PC-9 (cell line): ENCODE data around the gene RPS14. TPM values are rescaled to one million over a fixed set of nuclear protein-coding genes. Genes with fewer than 3 reads are reported as not detected.
A peak's percentile ranks its signal among the peaks of the same experiment; 100 is the strongest.

Experiments used
- BruUV-seq: library from RNA; stranded (reverse); fragments of 400-500 nt; replicated peaks from 2 replicates; lab custom pipeline; 2021; lab: Mats Ljungman, UMichigan
- CTCF ChIA-PET: fragments of 300-600 bp; sonication (Branson Sonifier 250); formaldehyde crosslinking; loops from one replicate; lab custom pipeline; 2022; ENCODE audit warnings: antibody characterized with exemption; lab: Charles Lee
- POLR2A ChIA-PET: fragments of 300-600 bp; sonication (Branson Sonifier 250); formaldehyde crosslinking; loops from one replicate; lab custom pipeline; 2022; ENCODE audit warnings: antibody characterized with exemption; ENCODE audit not compliant: unreplicated experiment; lab: Charles Lee
- DNase-seq, 2 experiments: peaks; one replicate each; pipeline versions ENCODE4 v3.0.0 to v3.0.0-alpha.2; 2015 to 2022; ENCODE audit warnings: mixed read lengths in 1 of 2
- H2AFZ ChIP-seq: fragments of 200-600 bp; sonication (generic); 2 replicates; pipeline ENCODE4 v1.8.1; 2017; ENCODE audit warnings: antibody characterized with exemption
- H3F3A ChIP-seq: fragments of 200-600 bp; sonication (generic); 2 replicates; pipeline ENCODE4 v1.8.1; 2017; ENCODE audit warnings: antibody characterized with exemption, mild to moderate bottlenecking, low read depth; ENCODE audit not compliant: insufficient read depth
- H3K27ac ChIP-seq: fragments of 200-600 bp; sonication (generic); 2 replicates; pipeline ENCODE4 v1.6.1; 2016; ENCODE audit warnings: mixed run types
- H3K27me3 ChIP-seq: fragments of 200-600 bp; sonication (generic); 2 replicates; pipeline ENCODE4 v1.6.1; 2016; ENCODE audit warnings: low read depth, mixed run types; ENCODE audit not compliant: insufficient read depth
- H3K36me3 ChIP-seq: fragments of 200-600 bp; sonication (generic); 2 replicates; pipeline ENCODE4 v1.6.1; 2016; ENCODE audit warnings: low read depth, mixed run types
- H3K4me1 ChIP-seq: fragments of 200-600 bp; sonication (generic); replicated peaks from 2 replicates; pipeline ENCODE4 v1.6.1; 2016; ENCODE audit warnings: mixed run types; ENCODE audit not compliant: insufficient read depth
- H3K4me2 ChIP-seq: fragments of 200-600 bp; sonication (generic); 2 replicates; pipeline ENCODE4 v1.6.1; 2017; ENCODE audit warnings: mixed run types
- H3K4me3 ChIP-seq: fragments of 200-600 bp; sonication (generic); 2 replicates; pipeline ENCODE4 v1.6.1; 2016; ENCODE audit warnings: mixed run types
- H3K79me2 ChIP-seq: fragments of 200-600 bp; sonication (generic); 2 replicates; pipeline ENCODE4 v1.6.1; 2017; ENCODE audit warnings: low read depth, mixed run types
- H3K9me2 ChIP-seq: fragments of 200-600 bp; sonication (generic); 2 replicates; pipeline ENCODE4 v1.8.1; 2017; ENCODE audit warnings: mild to moderate bottlenecking; ENCODE audit not compliant: insufficient read depth
- H3K9me3 ChIP-seq: fragments of 200-600 bp; sonication (generic); 2 replicates; pipeline ENCODE4 v1.8.1; 2016; ENCODE audit warnings: low read depth; ENCODE audit not compliant: insufficient read depth
- H4K20me1 ChIP-seq: fragments of 200-600 bp; sonication (generic); 2 replicates; pipeline ENCODE4 v1.8.1; 2017; ENCODE audit not compliant: insufficient read depth
- CTCF ChIP-seq: fragments of 200-600 bp; sonication (generic); conservative IDR thresholded peaks from 2 replicates; pipeline ENCODE4 v1.6.1; 2017; ENCODE audit warnings: mixed run types, antibody characterized with exemption, mild to moderate bottlenecking, moderate library complexity
- EZH2 ChIP-seq: fragments of 200-600 bp; sonication (generic); IDR thresholded peaks from 2 replicates; pipeline ENCODE4 v1.8.0; 2017; ENCODE audit warnings: antibody characterized with exemption, low read depth
- intact Hi-C: fragments of 100-400 bp; cut with micrococcal nuclease; formaldehyde crosslinking; loops from one replicate; pipeline ENCODE4 v1.10.0; 2022; ENCODE audit not compliant: unreplicated experiment
- total RNA-seq: library from RNA; stranded (reverse); gene quantifications from 2 replicates; pipeline ENCODE4 v1.2.3, GENCODE V29; 2021

RPS14 gene
- total RNA-seq, 1 experiment from 2014 or later, result 2,907 TPM

GRCh38 chr5:150436141-150436680 lies 13.3 kb downstream of the RPS14 start:
- no peaks in the 10 kb centered on the region for H3K36me3 ChIP-seq
- H2AFZ ChIP-seq, result no peak overlapping the region
- POLR2A ChIA-PET, result no interaction called here
- BruUV-seq, result no TSS peak
- no peaks in the 10 kb centered on the region for H3K79me2 ChIP-seq
- no peaks in the 10 kb centered on the region for H3K27me3 ChIP-seq
- no peak overlapping the region for H3K4me2 ChIP-seq
- no peak overlapping the region for H3K4me3 ChIP-seq
- peak; percentile 93 for TF ChIP-seq CTCF
- no peak for TF ChIP-seq EZH2
- H3K27ac ChIP-seq, result no peak overlapping the region
- H3K4me1 ChIP-seq, result no peaks in the 10 kb centered on the region
- H3F3A ChIP-seq, result peaks cover 22% of the 10 kb centered on the region; the same call in 1 of the 2 replicates
- H3K9me2 ChIP-seq, result no peaks in the 10 kb centered on the region
- CTCF ChIA-PET, result interaction anchor here (0.5 to 0.8 kb wide), 3 partner anchors 13 to 125 kb away, joined by 3 read pairs; partner anchors contain the start of gene RPS14
- intact Hi-C loops, result loop anchor here (1.0 to 10.0 kb wide), 9 partner anchors 39 to 799 kb away; partner anchors contain the start of genes HMGXB3, TCOF1 and TIGD6
- no peaks in the 10 kb centered on the region for H4K20me1 ChIP-seq
- DNase-seq, result peak; percentile 74 to 84
- H3K9me3 ChIP-seq, result no peaks in the 10 kb centered on the region

DNA sequence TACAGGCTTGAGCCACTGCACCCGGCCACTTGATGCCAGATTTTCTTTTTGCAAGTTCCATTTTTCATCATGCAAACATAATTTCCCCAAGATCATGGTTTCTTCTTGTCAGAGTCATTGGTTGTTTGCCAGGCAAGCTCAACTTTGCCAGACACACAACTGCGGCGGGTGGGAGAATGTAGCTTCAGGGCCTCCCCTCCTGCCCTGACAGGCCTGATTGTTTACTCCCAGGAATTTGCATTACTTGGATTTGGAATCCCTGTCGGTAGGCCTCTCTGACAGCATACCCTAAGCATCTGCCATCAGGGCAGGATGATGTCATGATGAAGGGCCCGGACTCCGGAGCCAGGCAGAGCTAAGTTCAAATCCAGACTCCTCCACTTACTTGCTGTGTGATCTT lies 15.1 kb downstream of the RPS14 start:
- intact Hi-C loops, result loop anchor here (10.0 kb wide), 1 partner anchor 430 kb away; the partner anchor contains the start of genes HMGXB3 and TIGD6
- Histone ChIP-seq H3K9me2 (no peaks in the 10 kb centered on the region), H3K4me3 (no peak overlapping the region), H3K27ac (no peak overlapping the region), H3K79me2 (no peaks in the 10 kb centered on the region), H2AFZ (no peak overlapping the region), H3K4me2 (no peak overlapping the region), H3K36me3 (no peaks in the 10 kb centered on the region), H3K9me3 (no peaks in the 10 kb centered on the region), H3F3A (peaks cover 8% of the 10 kb centered on the region; the same call in 1 of the 2 replicates), H4K20me1 (no peaks in the 10 kb centered on the region), H3K4me1 (no peaks in the 10 kb centered on the region), H3K27me3 (no peaks in the 10 kb centered on the region)
- no peak for DNase-seq
- CTCF ChIA-PET, result interaction anchor here (0.7 kb wide), 2 partner anchors 83 to 444 kb away, joined by 4 to 16 read pairs; no protein-coding TSS in a partner anchor
- TF ChIP-seq CTCF (no peak), EZH2 (no peak)
- BruUV-seq, result no TSS peak
- POLR2A ChIA-PET, result no interaction called here

DNA sequence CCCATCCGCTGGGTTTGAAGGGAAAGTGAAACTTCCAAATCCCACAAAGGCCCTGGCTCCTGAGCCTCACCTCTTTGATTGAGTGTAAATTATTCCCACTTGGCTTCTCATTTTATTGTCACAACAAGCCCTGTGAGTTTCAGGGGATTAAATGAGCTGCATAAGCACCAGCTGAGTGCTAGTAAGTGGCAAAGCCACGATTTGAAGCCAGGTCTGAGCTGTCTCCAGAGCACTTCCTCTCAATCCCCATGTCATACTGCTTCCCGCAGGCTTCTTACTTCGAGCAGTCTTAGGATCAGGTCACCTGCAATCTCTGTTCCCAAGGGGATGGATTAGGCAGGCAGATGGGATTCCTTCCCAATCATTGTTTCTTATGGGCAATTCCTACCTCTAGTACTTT lies 18.0 kb downstream of the RPS14 start:
- no peaks in the 10 kb centered on the region for H3K9me3 ChIP-seq
- no peak overlapping the region for H3K4me2 ChIP-seq
- no peaks in the 10 kb centered on the region for H3K9me2 ChIP-seq
- H3K4me3 ChIP-seq, result no peak overlapping the region
- no peaks in the 10 kb centered on the region for H3F3A ChIP-seq
- no peak for TF ChIP-seq CTCF
- DNase-seq, result no peak
- H3K4me1 ChIP-seq, result no peaks in the 10 kb centered on the region
- H3K79me2 ChIP-seq, result no peaks in the 10 kb centered on the region
- no peaks in the 10 kb centered on the region for H4K20me1 ChIP-seq
- ChIA-PET POLR2A (no interaction called here), CTCF (no interaction called here)
- no peaks in the 10 kb centered on the region for H3K36me3 ChIP-seq
- intact Hi-C loops, result loop anchor here (10.0 kb wide), 1 partner anchor 427 kb away; the partner anchor contains the start of genes HMGXB3 and TIGD6
- H2AFZ ChIP-seq, result no peak overlapping the region
- no TSS peak for BruUV-seq
- H3K27ac ChIP-seq, result no peak overlapping the region
- H3K27me3 ChIP-seq, result no peaks in the 10 kb centered on the region
